Liver (tissue), 3 donors: ENCODE results near the gene PKD2L1.

Source experiments
- JUND ChIP-seq, 2 donors: IDR thresholded peaks; 2 replicates each; pipeline ENCODE4 v1.6.1; 2016; ENCODE audit warnings: antibody characterized with exemption in 2 of 2
- SP1 ChIP-seq: IDR thresholded peaks from 2 replicates; pipeline ENCODE4 v1.6.1; 2018; ENCODE audit warnings: antibody characterized with exemption, mild to moderate bottlenecking
- YY1 ChIP-seq: IDR thresholded peaks from 2 replicates; pipeline ENCODE4 v1.6.1; 2016; ENCODE audit warnings: antibody characterized with exemption, mild to moderate bottlenecking
- TF ChIP-seq, protein P1 (sequence below): fragments of 150-350 bp; IDR thresholded peaks from 2 replicates; pipeline ENCODE4 v1.5.1; 2017; ENCODE audit warnings: improper control_type of control experiment, low read depth, low read length; ENCODE audit not compliant: missing input control
- TF ChIP-seq, protein P2 (sequence below): IDR thresholded peaks from 2 replicates; pipeline ENCODE4 v1.6.1; 2016; ENCODE audit warnings: antibody characterized with exemption, mild to moderate bottlenecking
- TF ChIP-seq, protein P3 (sequence below): IDR thresholded peaks from 2 replicates; pipeline ENCODE4 v1.6.1; 2016; ENCODE audit warnings: antibody characterized with exemption
- TF ChIP-seq, protein P4 (sequence below): IDR thresholded peaks from 2 replicates; pipeline ENCODE4 v1.6.1; 2016; ENCODE audit warnings: antibody characterized with exemption
- donor health status: healthy.
- donor health status: healthy.

DNA sequence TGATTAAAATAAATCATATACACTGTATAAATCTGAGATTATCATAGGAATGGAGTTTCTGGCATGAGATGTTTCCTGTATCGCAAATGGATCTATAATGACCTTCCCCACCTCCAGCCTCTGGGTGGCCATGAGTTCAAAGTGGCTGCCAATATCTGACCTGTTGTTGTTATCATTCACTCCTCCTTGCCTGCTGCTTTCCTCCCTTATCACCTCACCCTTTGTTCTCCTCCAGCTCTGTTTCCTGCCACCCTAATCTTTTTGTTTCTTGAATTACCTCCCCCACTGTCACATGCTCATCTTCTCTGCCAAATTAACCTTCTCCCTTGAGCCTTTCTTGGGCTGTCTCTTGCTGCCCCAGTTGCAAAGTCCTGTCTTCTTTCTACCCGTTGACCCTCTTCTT lies 29.0 kb upstream of the PKD2L1 start:
- TF ChIP-seq, protein P1, sequence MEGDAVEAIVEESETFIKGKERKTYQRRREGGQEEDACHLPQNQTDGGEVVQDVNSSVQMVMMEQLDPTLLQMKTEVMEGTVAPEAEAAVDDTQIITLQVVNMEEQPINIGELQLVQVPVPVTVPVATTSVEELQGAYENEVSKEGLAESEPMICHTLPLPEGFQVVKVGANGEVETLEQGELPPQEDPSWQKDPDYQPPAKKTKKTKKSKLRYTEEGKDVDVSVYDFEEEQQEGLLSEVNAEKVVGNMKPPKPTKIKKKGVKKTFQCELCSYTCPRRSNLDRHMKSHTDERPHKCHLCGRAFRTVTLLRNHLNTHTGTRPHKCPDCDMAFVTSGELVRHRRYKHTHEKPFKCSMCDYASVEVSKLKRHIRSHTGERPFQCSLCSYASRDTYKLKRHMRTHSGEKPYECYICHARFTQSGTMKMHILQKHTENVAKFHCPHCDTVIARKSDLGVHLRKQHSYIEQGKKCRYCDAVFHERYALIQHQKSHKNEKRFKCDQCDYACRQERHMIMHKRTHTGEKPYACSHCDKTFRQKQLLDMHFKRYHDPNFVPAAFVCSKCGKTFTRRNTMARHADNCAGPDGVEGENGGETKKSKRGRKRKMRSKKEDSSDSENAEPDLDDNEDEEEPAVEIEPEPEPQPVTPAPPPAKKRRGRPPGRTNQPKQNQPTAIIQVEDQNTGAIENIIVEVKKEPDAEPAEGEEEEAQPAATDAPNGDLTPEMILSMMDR, result no peak
- TF ChIP-seq, protein P2, sequence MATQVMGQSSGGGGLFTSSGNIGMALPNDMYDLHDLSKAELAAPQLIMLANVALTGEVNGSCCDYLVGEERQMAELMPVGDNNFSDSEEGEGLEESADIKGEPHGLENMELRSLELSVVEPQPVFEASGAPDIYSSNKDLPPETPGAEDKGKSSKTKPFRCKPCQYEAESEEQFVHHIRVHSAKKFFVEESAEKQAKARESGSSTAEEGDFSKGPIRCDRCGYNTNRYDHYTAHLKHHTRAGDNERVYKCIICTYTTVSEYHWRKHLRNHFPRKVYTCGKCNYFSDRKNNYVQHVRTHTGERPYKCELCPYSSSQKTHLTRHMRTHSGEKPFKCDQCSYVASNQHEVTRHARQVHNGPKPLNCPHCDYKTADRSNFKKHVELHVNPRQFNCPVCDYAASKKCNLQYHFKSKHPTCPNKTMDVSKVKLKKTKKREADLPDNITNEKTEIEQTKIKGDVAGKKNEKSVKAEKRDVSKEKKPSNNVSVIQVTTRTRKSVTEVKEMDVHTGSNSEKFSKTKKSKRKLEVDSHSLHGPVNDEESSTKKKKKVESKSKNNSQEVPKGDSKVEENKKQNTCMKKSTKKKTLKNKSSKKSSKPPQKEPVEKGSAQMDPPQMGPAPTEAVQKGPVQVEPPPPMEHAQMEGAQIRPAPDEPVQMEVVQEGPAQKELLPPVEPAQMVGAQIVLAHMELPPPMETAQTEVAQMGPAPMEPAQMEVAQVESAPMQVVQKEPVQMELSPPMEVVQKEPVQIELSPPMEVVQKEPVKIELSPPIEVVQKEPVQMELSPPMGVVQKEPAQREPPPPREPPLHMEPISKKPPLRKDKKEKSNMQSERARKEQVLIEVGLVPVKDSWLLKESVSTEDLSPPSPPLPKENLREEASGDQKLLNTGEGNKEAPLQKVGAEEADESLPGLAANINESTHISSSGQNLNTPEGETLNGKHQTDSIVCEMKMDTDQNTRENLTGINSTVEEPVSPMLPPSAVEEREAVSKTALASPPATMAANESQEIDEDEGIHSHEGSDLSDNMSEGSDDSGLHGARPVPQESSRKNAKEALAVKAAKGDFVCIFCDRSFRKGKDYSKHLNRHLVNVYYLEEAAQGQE, result no peak
- TF ChIP-seq JUND (IDR thresholded peaks at IDR 0.05) (no peak), SP1 (no peak), YY1 (no peak)
- TF ChIP-seq, protein P3, sequence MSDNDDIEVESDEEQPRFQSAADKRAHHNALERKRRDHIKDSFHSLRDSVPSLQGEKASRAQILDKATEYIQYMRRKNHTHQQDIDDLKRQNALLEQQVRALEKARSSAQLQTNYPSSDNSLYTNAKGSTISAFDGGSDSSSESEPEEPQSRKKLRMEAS, result no peak
- TF ChIP-seq, protein P4, sequence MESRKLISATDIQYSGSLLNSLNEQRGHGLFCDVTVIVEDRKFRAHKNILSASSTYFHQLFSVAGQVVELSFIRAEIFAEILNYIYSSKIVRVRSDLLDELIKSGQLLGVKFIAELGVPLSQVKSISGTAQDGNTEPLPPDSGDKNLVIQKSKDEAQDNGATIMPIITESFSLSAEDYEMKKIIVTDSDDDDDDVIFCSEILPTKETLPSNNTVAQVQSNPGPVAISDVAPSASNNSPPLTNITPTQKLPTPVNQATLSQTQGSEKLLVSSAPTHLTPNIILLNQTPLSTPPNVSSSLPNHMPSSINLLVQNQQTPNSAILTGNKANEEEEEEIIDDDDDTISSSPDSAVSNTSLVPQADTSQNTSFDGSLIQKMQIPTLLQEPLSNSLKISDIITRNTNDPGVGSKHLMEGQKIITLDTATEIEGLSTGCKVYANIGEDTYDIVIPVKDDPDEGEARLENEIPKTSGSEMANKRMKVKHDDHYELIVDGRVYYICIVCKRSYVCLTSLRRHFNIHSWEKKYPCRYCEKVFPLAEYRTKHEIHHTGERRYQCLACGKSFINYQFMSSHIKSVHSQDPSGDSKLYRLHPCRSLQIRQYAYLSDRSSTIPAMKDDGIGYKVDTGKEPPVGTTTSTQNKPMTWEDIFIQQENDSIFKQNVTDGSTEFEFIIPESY, result no peak
